ENCODE data around the gene RUNX2.

Gene RUNX2

GRCh38 chr6:45576648-45577624 is 248.8 kb downstream of the RUNX2 start:
- no peaks in the 10 kb centered on the region for H3K36me3 ChIP-seq (ENCODE audit: control insufficient read depth, insufficient read depth, low read length)
- no peaks in the 10 kb centered on the region for H3K4me1 ChIP-seq (ENCODE audit: control insufficient read depth, insufficient read depth, low read length)
- no peaks in the 10 kb centered on the region for H3K27me3 ChIP-seq (ENCODE audit: control insufficient read depth, insufficient read depth, low read length)
- H3K9me3 ChIP-seq (ENCODE audit: control insufficient read depth, insufficient read depth, low read depth, low read length): peaks cover 2% of the 10 kb centered on the region; the same call in 1 of the 2 replicates
- no peak overlapping the region for H3K27ac ChIP-seq (ENCODE audit: low read depth, low read length)
- no peak overlapping the region for H3K4me3 ChIP-seq (ENCODE audit: low read depth, low read length)
- H3K9ac ChIP-seq (ENCODE audit: low read length): no peak overlapping the region

- Histone ChIP-seq H3K36me3 (ENCODE audit: control insufficient read depth, insufficient read depth, low read length) (no peaks in the 10 kb centered on the region), H3K9ac (ENCODE audit: low read length) (no peak overlapping the region), H3K4me1 (ENCODE audit: control insufficient read depth, insufficient read depth, low read length) (no peaks in the 10 kb centered on the region), H3K27me3 (ENCODE audit: control insufficient read depth, insufficient read depth, low read length) (no peaks in the 10 kb centered on the region), H3K9me3 (ENCODE audit: control insufficient read depth, insufficient read depth, low read depth, low read length) (peaks cover 2% of the 10 kb centered on the region; the same call in 1 of the 2 replicates), H3K4me3 (ENCODE audit: low read depth, low read length) (no peak overlapping the region), H3K27ac (ENCODE audit: low read depth, low read length) (no peak overlapping the region)
Measured at GRCh38 chr6:45577836-45578504, 249.8 kb downstream of the RUNX2 start.

- Histone ChIP-seq H3K4me3 (ENCODE audit: low read depth, low read length) (no peak overlapping the region), H3K36me3 (ENCODE audit: control insufficient read depth, insufficient read depth, low read length) (no peaks in the 10 kb centered on the region), H3K27me3 (ENCODE audit: control insufficient read depth, insufficient read depth, low read length) (no peaks in the 10 kb centered on the region), H3K9ac (ENCODE audit: low read length) (no peak overlapping the region), H3K9me3 (ENCODE audit: control insufficient read depth, insufficient read depth, low read depth, low read length) (peaks cover 2% of the 10 kb centered on the region; the same call in 1 of the 2 replicates), H3K27ac (ENCODE audit: low read depth, low read length) (no peak overlapping the region), H3K4me1 (ENCODE audit: control insufficient read depth, insufficient read depth, low read length) (no peaks in the 10 kb centered on the region; the same call in 1 of the 2 replicates)
Measured at GRCh38 chr6:45584127-45584526, 256.0 kb downstream of the RUNX2 start.

GRCh38 chr6:45586216-45587171 is 258.4 kb downstream of the RUNX2 start:
- Histone ChIP-seq H3K9me3 (ENCODE audit: control insufficient read depth, insufficient read depth, low read depth, low read length) (no peaks in the 10 kb centered on the region), H3K27me3 (ENCODE audit: control insufficient read depth, insufficient read depth, low read length) (no peaks in the 10 kb centered on the region), H3K36me3 (ENCODE audit: control insufficient read depth, insufficient read depth, low read length) (no peaks in the 10 kb centered on the region), H3K9ac (ENCODE audit: low read length) (no peak overlapping the region), H3K27ac (ENCODE audit: low read depth, low read length) (no peak overlapping the region), H3K4me3 (ENCODE audit: low read depth, low read length) (no peak overlapping the region), H3K4me1 (ENCODE audit: control insufficient read depth, insufficient read depth, low read length) (peaks cover 9% of the 10 kb centered on the region; the same call in 1 of the 2 replicates)

GRCh38 chr6:45587229-45588060 is 259.3 kb downstream of the RUNX2 start:
- no peaks in the 10 kb centered on the region for H3K36me3 ChIP-seq (ENCODE audit: control insufficient read depth, insufficient read depth, low read length)
- H3K27me3 ChIP-seq (ENCODE audit: control insufficient read depth, insufficient read depth, low read length): no peaks in the 10 kb centered on the region
- H3K4me1 ChIP-seq (ENCODE audit: control insufficient read depth, insufficient read depth, low read length): peaks cover 18% of the 10 kb centered on the region
- no peak overlapping the region for H3K27ac ChIP-seq (ENCODE audit: low read depth, low read length)
- no peak overlapping the region for H3K4me3 ChIP-seq (ENCODE audit: low read depth, low read length)
- no peaks in the 10 kb centered on the region for H3K9me3 ChIP-seq (ENCODE audit: control insufficient read depth, insufficient read depth, low read depth, low read length)
- H3K9ac ChIP-seq (ENCODE audit: low read length): no peak overlapping the region

- no peak overlapping the region for H3K27ac ChIP-seq (ENCODE audit: low read depth, low read length)
- no peak overlapping the region for H3K4me3 ChIP-seq (ENCODE audit: low read depth, low read length)
- H3K9me3 ChIP-seq (ENCODE audit: control insufficient read depth, insufficient read depth, low read depth, low read length): no peaks in the 10 kb centered on the region
- H3K4me1 ChIP-seq (ENCODE audit: control insufficient read depth, insufficient read depth, low read length): peaks cover 19% of the 10 kb centered on the region
- H3K27me3 ChIP-seq (ENCODE audit: control insufficient read depth, insufficient read depth, low read length): no peaks in the 10 kb centered on the region
- no peak overlapping the region for H3K9ac ChIP-seq (ENCODE audit: low read length)
- H3K36me3 ChIP-seq (ENCODE audit: control insufficient read depth, insufficient read depth, low read length): no peaks in the 10 kb centered on the region
Measured at GRCh38 chr6:45589367-45589766, 261.2 kb downstream of the RUNX2 start.

- Histone ChIP-seq H3K9me3 (ENCODE audit: control insufficient read depth, insufficient read depth, low read depth, low read length) (no peaks in the 10 kb centered on the region), H3K4me1 (ENCODE audit: control insufficient read depth, insufficient read depth, low read length) (peaks cover 19% of the 10 kb centered on the region), H3K27ac (ENCODE audit: low read depth, low read length) (no peak overlapping the region), H3K9ac (ENCODE audit: low read length) (no peak overlapping the region), H3K36me3 (ENCODE audit: control insufficient read depth, insufficient read depth, low read length) (no peaks in the 10 kb centered on the region), H3K27me3 (ENCODE audit: control insufficient read depth, insufficient read depth, low read length) (no peaks in the 10 kb centered on the region), H3K4me3 (ENCODE audit: low read depth, low read length) (no peak overlapping the region)
Measured at GRCh38 chr6:45590226-45590625, 262.1 kb downstream of the RUNX2 start.

GRCh38 chr6:45590696-45591184 is 262.6 kb downstream of the RUNX2 start:
- H3K4me1 ChIP-seq (ENCODE audit: control insufficient read depth, insufficient read depth, low read length): peaks cover 19% of the 10 kb centered on the region
- H3K27ac ChIP-seq (ENCODE audit: low read depth, low read length): no peak overlapping the region
- no peak overlapping the region for H3K9ac ChIP-seq (ENCODE audit: low read length)
- no peaks in the 10 kb centered on the region for H3K36me3 ChIP-seq (ENCODE audit: control insufficient read depth, insufficient read depth, low read length)
- no peaks in the 10 kb centered on the region for H3K9me3 ChIP-seq (ENCODE audit: control insufficient read depth, insufficient read depth, low read depth, low read length)
- no peaks in the 10 kb centered on the region for H3K27me3 ChIP-seq (ENCODE audit: control insufficient read depth, insufficient read depth, low read length)
- no peak overlapping the region for H3K4me3 ChIP-seq (ENCODE audit: low read depth, low read length)

- H3K4me3 ChIP-seq (ENCODE audit: low read depth, low read length): no peak overlapping the region
- H3K27me3 ChIP-seq (ENCODE audit: control insufficient read depth, insufficient read depth, low read length): no peaks in the 10 kb centered on the region
- peaks cover 19% of the 10 kb centered on the region for H3K4me1 ChIP-seq (ENCODE audit: control insufficient read depth, insufficient read depth, low read length)
- no peak overlapping the region for H3K9ac ChIP-seq (ENCODE audit: low read length)
- H3K36me3 ChIP-seq (ENCODE audit: control insufficient read depth, insufficient read depth, low read length): no peaks in the 10 kb centered on the region
- no peak overlapping the region for H3K27ac ChIP-seq (ENCODE audit: low read depth, low read length)
- H3K9me3 ChIP-seq (ENCODE audit: control insufficient read depth, insufficient read depth, low read depth, low read length): no peaks in the 10 kb centered on the region
Measured at GRCh38 chr6:45591306-45591705, 263.2 kb downstream of the RUNX2 start.

GRCh38 chr6:45591890-45592289 is 263.8 kb downstream of the RUNX2 start:
- no peak overlapping the region for H3K27ac ChIP-seq (ENCODE audit: low read depth, low read length)
- H3K27me3 ChIP-seq (ENCODE audit: control insufficient read depth, insufficient read depth, low read length): no peaks in the 10 kb centered on the region
- H3K36me3 ChIP-seq (ENCODE audit: control insufficient read depth, insufficient read depth, low read length): no peaks in the 10 kb centered on the region
- no peak overlapping the region for H3K4me3 ChIP-seq (ENCODE audit: low read depth, low read length)
- no peaks in the 10 kb centered on the region for H3K9me3 ChIP-seq (ENCODE audit: control insufficient read depth, insufficient read depth, low read depth, low read length)
- no peak overlapping the region for H3K9ac ChIP-seq (ENCODE audit: low read length)
- H3K4me1 ChIP-seq (ENCODE audit: control insufficient read depth, insufficient read depth, low read length): peaks cover 19% of the 10 kb centered on the region

Data from HUES6 (cell line).